CD4-positive, alpha-beta T cell treated with Interferon gamma for 1 hour (primary cell): ENCODE data around the gene PBRM1.

Experiments used
- DNase-seq: peaks from one replicate; pipeline ENCODE4 v3.0.0-alpha.2; 2020

PBRM1 gene

GRCh38 chr3:52522651-52523251, 163.0 kb downstream of the PBRM1 start:
- DNase-seq: no peak

GRCh38 chr3:52521881-52522650, 163.6 kb downstream of the PBRM1 start:
- no peak for DNase-seq

DNA sequence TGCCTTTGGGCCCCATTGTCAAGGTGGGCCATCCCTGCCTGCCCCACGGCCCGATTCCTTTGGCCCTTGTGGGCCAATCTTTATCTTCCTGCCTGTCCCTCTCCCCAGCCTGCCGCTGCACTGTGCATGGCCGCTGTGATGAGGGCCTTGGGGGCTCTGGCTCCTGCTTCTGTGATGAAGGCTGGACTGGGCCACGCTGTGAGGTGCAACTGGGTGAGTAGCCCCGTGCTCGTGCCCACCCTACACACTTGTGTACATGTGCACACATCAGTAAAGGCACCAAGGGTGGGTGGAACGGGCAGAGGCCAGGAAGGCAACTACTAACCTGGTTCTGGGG, 164.3 kb downstream of the PBRM1 start:
- DNase-seq: no peak

- no peak for DNase-seq
Observed at GRCh38 chr3:52520716-52521487, 164.8 kb downstream of the PBRM1 start.

DNA sequence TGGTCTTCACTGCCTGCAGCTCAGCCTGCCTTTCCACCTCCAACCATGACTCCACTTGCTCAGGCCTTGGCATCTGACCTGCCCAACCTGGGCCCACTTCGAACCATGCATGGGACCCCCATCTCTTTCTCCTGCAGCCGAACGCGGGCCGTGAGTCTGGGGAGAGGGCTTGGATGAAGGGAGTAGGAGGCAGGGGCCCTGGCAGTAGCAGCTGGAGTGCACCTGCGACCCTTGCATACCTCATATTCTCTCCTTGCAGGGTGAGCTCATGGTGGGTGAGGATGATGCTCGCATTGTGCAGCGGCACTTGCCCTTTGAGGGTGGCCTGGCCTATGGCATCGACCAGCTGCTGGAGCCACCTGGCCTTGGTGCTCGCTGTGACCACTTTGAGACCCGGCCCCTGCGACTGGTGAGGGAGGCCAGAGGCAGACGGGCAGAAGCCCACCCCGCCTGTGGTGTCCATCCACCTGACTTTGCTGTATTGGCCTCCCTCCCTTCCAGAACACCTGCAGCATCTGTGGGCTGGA, 165.5 kb downstream of the PBRM1 start:
- DNase-seq: no peak

GRCh38 chr3:52519445-52520140, 166.1 kb downstream of the PBRM1 start:
- DNase-seq: no peak

DNA sequence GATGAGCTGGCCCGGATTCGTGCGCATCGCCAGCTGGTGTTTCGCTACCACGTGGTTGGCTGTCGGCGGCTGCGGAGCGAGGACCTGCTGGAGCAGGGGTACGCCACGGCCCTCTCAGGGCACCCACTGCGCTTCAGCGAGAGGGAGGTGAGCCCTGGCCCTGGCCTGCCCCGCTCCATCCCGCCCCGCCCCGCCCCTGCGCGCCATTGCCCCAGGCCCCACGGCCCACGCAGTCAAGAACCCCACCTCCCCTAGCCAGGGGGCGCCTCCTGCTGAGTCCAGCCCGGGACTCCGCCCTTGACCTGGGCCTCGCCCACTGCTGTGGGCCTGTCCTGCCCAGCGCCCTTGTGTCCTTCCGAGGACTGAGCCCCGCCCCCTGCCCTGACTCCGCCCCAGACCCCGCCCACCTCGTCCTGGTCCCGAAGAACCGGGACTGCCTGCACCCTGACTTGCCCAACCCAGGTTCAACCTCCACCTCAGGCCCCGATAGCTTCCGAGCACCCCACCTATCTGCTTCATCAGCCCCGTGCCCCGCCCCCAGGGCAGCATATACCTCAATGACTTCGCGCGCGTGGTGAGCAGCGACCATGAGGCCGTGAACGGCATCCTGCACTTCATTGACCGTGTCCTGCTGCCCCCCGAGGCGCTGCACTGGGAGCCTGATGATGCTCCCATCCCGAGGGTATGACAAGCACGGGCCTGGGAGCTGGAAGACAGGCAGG, 166.8 kb downstream of the PBRM1 start:
- no peak for DNase-seq

GRCh38 chr3:52517796-52518722, 167.7 kb downstream of the PBRM1 start:
- DNase-seq: no peak

DNA sequence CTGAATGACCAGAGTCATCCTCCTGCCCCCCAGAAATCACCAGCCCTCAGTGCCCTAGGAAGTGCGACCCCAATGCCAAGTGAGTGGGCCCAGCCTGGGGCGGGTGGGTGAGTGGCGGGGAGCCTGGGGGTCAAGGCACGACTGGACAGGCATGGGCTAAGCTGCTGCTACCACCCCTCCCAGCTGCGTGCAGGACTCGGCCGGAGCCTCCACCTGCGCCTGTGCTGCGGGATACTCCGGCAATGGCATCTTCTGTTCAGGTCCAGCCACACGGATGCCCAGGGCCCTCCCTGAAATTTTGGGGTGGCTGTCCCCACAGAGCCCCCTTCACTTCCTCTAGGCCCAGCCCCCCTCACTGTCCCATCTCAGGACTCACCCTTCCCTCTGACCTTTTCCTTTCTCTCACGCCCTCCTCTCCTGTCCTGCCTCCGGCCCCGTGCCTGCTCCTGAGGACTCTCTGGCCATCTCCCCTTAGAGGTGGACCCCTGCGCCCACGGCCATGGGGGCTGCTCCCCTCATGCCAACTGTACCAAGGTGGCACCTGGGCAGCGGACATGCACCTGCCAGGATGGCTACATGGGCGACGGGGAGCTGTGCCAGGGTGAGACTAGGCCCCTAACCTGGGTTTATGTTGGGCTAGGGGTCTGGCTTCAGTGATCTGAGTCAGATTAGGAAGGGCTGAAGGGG, 169.1 kb downstream of the PBRM1 start:
- DNase-seq: no peak

DNA sequence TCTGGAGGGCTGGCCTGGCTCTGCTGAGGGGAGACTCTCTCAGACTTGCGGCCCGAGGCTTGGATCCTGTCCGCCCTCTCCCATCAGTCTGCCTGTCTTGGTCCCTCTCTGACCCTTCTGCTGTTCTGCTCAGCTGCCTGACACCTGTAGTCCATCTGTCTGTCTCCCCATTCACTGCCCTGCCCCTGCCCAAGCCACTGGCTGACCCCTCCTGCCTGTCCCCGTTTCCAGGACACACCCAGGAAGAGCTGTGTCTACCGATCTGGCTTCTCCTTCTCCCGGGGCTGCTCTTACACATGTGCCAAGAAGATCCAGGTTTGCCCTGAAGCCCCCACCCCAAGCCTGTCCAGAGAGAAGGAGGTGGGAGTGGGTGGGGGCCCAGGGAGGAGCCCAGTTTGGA, 170.5 kb downstream of the PBRM1 start:
- DNase-seq: no peak

DNA sequence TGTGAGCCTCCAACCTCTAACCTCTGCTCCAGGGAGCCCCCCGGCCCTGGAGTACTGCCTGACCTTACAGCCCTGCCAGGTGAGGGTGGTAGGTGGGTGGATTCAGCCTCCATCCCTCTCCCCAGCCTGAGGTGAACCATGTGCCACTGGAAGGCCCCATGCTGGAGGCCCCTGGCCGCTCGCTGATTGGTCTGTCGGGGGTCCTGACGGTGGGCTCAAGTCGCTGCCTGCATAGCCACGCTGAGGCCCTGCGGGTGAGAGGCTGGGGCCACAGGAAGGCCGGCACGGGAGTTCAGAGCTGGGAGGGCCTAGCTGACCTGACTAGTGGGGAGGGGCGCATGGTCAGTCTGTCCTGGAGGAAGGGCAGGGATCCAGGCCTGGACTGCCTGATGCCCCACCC, 171.1 kb downstream of the PBRM1 start:
- DNase-seq: no peak

- DNase-seq: no peak
Observed at GRCh38 chr3:52513281-52513680, 172.4 kb downstream of the PBRM1 start.

GRCh38 chr3:52512727-52513126, 173.0 kb downstream of the PBRM1 start:
- DNase-seq: no peak

- no peak for DNase-seq
Observed at GRCh38 chr3:52512105-52512504, 173.6 kb downstream of the PBRM1 start.

- DNase-seq: no peak
Observed at GRCh38 chr3:52511509-52511908, 174.2 kb downstream of the PBRM1 start.

DNA sequence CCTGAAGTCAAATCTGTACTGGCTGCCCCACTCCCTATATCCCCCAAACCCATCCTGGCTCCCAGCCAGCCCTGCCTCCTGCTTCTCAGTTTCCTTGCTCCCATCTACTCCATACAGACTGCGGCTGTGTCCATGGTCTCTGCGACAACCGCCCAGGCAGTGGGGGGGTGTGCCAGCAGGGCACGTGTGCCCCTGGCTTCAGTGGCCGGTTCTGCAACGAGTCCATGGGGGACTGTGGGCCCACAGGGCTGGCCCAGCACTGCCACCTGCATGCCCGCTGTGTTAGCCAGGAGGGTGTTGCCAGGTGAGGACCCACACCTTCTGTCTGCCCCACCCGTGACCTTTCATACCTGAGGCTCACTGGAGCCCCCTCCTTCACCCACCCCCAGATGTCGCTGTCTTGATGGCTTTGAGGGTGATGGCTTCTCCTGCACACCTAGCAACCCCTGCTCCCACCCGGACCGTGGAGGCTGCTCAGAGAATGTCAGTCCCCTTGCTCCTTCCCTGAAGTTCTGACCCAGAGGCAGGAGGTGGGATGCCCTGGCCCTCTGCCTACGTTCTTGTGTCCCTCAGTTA, 175.9 kb downstream of the PBRM1 start:
- DNase-seq: no peak

DNA sequence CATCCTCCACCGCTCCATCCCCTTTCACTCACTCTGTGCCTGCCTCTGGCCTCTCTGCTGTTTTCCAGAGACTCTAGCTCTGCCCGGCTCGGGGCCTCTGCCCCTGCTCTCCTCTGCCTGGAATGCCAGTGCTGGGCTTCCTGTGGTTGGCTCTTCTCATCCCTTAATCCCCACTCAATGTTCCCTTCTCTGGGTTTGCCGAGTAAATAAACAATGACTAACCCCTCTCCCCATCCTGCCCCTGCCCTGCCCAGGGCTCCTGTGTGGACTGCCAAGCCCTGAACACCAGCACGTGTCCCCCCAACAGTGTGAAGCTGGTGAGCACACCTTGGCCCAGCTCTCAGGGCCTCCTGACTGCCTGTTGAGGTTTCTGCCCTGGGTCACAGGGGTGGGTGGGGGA, 178.4 kb downstream of the PBRM1 start:
- DNase-seq: no peak

- DNase-seq: no peak
Observed at GRCh38 chr3:52506266-52506966, 179.3 kb downstream of the PBRM1 start.

GRCh38 chr3:52504977-52505376, 180.7 kb downstream of the PBRM1 start:
- no peak for DNase-seq
